ENCODE data around the gene MOB1A.

GRCh38 chr2:74206180-74206688, 27.6 kb upstream of the MOB1A start:
- TF ChIP-seq CTCF (IDR thresholded peaks at IDR 0.05; ENCODE audit: insufficient read depth, low read length): no peak
- no peak for TF ChIP-seq POLR2AphosphoS5 (IDR thresholded peaks at IDR 0.05; ENCODE audit: low read depth)
- no peak for TF ChIP-seq REST (IDR thresholded peaks at IDR 0.05; ENCODE audit: insufficient replicate concordance, low read depth)
- no peak for TF ChIP-seq SPI1 (IDR thresholded peaks at IDR 0.05; ENCODE audit: borderline replicate concordance, low read depth)

All from HL-60 (cell line).